ENCODE measurements around the gene TBC1D14. TPM values are rescaled to one million over a fixed set of nuclear protein-coding genes. Genes with fewer than 3 reads are reported as not detected.

TBC1D14 gene
- polyA plus RNA-seq, 3 donors: 36.3 to 44.7 (median 39.3) TPM

DNA sequence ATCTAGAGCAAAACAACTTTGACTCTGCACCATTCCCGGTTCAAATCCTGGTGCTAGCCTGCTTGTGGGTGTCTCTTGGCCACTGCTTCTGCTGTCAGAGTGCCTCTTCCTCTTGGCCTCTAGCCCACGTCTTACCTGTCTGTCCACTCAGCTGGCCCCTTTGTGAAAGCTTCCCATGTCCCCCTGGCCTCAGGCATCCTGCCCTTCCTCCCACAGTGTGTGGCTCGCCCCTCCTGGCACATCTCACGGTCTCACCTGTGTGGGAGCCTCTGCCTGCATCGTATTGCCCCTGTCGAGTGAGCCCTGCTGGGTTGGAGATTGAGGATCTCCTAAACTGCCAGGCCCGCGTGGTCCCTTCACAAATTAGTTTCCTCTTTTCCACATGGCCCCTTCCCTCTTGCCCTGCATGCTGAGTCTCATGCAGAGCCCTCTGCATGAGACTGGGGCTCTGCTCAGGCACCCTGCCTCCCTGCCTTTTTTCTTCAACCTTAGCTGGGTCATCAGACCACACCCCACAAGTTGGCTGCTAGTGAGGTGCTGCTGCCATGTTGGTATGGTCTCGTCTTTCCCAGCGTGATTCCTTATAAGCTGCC, 79.8 kb downstream of the TBC1D14 start:
- peaks cover 88% of the 10 kb centered on the region for H3K79me2 ChIP-seq (ENCODE audit: insufficient read depth, low read length)
- Mint-ChIP-seq H3K4me1 (peaks cover 70% of the 10 kb centered on the region), H3K27me3 (ENCODE audit: low read depth in 3 of 3) (peaks cover 0 to 3% (median 2%) of the 10 kb centered on the region in 3 donors), H3K9me3 (no peaks in the 10 kb centered on the region), H3K4me3 (no peak overlapping the region), H3K27ac (peak overlapping the region in 5 of 7 donors; percentile 21 to 84 (median 48)), H3K36me3 (peaks cover 19 to 28% of the 10 kb centered on the region in 2 donors)
- peaks cover 61 to 75% of the 10 kb centered on the region in 2 donors for H3K4me1 ChIP-seq (ENCODE audit: control insufficient read depth in 1 of 2, insufficient read depth in 2 of 2, low read length in 2 of 2)
- H3K4me2 ChIP-seq (replicated peaks; ENCODE audit: extremely low read depth, low read length, poor library complexity, severe bottlenecking): no peak overlapping the region
- intact Hi-C loops (cut with micrococcal nuclease): loop anchor here in 1 of 2 donors (5.0 kb wide), 3 partner anchors 53 to 272 kb away; partner anchors contain the start of genes BLOC1S4 and TADA2B
- no peak overlapping the region for H3K9ac ChIP-seq (ENCODE audit: insufficient read depth, low read length, poor library complexity, severe bottlenecking)
- H2AFZ ChIP-seq (ENCODE audit: insufficient read depth, low read depth, low read length, poor library complexity, severe bottlenecking): no peak overlapping the region
- no peaks in the 10 kb centered on the region for H3K9me3 ChIP-seq (replicated peaks in 1 of 2; ENCODE audit: control insufficient read depth in 1 of 2, insufficient read depth in 1 of 2, low read length in 2 of 2)
- H3K27ac ChIP-seq (ENCODE audit: low read depth in 1 of 2, low read length in 2 of 2): no peak overlapping the region
- H3K4me3 ChIP-seq (replicated peaks in 1 of 3; ENCODE audit: low read depth in 2 of 3, low read length in 3 of 3): no peak overlapping the region
- peaks cover 79% of the 10 kb centered on the region for H4K20me1 ChIP-seq (ENCODE audit: insufficient read depth, low read length)
- H3K36me3 ChIP-seq (replicated peaks in 1 of 2; ENCODE audit: control insufficient read depth in 1 of 2, insufficient read depth in 2 of 2, low read length in 2 of 2): peaks cover 3 to 21% of the 10 kb centered on the region in 2 donors
- WGBS (ENCODE audit: insufficient coverage): 70% methylated on average over 7 of the region's 10 CpGs
- no peaks in the 10 kb centered on the region for H3K27me3 ChIP-seq (ENCODE audit: control insufficient read depth in 2 of 2, insufficient read depth in 2 of 2, low read length in 2 of 2)
- no peak for DNase-seq
- TF ChIP-seq, protein P1, sequence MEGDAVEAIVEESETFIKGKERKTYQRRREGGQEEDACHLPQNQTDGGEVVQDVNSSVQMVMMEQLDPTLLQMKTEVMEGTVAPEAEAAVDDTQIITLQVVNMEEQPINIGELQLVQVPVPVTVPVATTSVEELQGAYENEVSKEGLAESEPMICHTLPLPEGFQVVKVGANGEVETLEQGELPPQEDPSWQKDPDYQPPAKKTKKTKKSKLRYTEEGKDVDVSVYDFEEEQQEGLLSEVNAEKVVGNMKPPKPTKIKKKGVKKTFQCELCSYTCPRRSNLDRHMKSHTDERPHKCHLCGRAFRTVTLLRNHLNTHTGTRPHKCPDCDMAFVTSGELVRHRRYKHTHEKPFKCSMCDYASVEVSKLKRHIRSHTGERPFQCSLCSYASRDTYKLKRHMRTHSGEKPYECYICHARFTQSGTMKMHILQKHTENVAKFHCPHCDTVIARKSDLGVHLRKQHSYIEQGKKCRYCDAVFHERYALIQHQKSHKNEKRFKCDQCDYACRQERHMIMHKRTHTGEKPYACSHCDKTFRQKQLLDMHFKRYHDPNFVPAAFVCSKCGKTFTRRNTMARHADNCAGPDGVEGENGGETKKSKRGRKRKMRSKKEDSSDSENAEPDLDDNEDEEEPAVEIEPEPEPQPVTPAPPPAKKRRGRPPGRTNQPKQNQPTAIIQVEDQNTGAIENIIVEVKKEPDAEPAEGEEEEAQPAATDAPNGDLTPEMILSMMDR (IDR thresholded peaks at IDR 0.05): no peak

DNA sequence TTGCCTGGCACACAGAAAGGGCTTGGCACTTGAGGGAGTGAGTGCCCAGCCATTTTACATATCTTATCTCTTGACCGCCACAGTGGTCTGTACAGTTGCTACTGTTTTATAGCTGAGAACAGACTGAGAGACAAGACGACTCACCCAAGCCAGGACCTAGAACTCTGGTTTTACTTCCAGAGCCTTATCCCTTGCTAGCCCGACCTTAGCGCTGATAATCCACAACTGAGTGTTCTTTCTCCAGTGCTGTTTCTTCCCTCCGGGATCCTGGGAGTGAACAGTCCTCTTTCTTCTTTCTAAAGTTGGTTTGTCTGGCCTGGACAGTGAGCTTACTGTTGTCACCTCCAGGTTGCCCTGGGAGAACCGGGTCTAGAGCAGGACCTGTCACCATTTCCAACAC, 81.0 kb downstream of the TBC1D14 start:
- peaks cover 83% of the 10 kb centered on the region for H3K79me2 ChIP-seq (ENCODE audit: insufficient read depth, low read length)
- H3K4me3 Mint-ChIP-seq: no peak overlapping the region

More for the DNA sequence above, 81.0 kb downstream of the TBC1D14 start:
- peak overlapping the region in 4 of 7 donors; percentile 55 to 87 (median 64) for H3K27ac Mint-ChIP-seq
- Histone ChIP-seq H2AFZ (ENCODE audit: insufficient read depth, low read depth, low read length, poor library complexity, severe bottlenecking) (no peak overlapping the region), H3K27ac (ENCODE audit: low read depth in 1 of 2, low read length in 2 of 2) (no peak overlapping the region), H3K36me3 (replicated peaks in 1 of 2; ENCODE audit: control insufficient read depth in 1 of 2, insufficient read depth in 2 of 2, low read length in 2 of 2) (peaks cover 11 to 31% of the 10 kb centered on the region in 2 donors), H3K9ac (ENCODE audit: insufficient read depth, low read length, poor library complexity, severe bottlenecking) (no peak overlapping the region), H4K20me1 (ENCODE audit: insufficient read depth, low read length) (peaks cover 84% of the 10 kb centered on the region), H3K4me3 (replicated peaks in 1 of 3; ENCODE audit: low read depth in 2 of 3, low read length in 3 of 3) (no peak overlapping the region), H3K27me3 (ENCODE audit: control insufficient read depth in 2 of 2, insufficient read depth in 2 of 2, low read length in 2 of 2) (no peaks in the 10 kb centered on the region), H3K4me2 (replicated peaks; ENCODE audit: extremely low read depth, low read length, poor library complexity, severe bottlenecking) (no peak overlapping the region), H3K4me1 (ENCODE audit: control insufficient read depth in 1 of 2, insufficient read depth in 2 of 2, low read length in 2 of 2) (peaks cover 48 to 62% of the 10 kb centered on the region in 2 donors), H3K9me3 (replicated peaks in 1 of 2; ENCODE audit: control insufficient read depth in 1 of 2, insufficient read depth in 1 of 2, low read length in 2 of 2) (no peaks in the 10 kb centered on the region)
- peaks cover 0 to 3% (median 2%) of the 10 kb centered on the region in 3 donors for H3K27me3 Mint-ChIP-seq (ENCODE audit: low read depth in 3 of 3)
- H3K9me3 Mint-ChIP-seq: no peaks in the 10 kb centered on the region
- intact Hi-C loops (cut with micrococcal nuclease): no loop called here
- TF ChIP-seq, protein P1 (IDR thresholded peaks at IDR 0.05): no peak
- 100% methylated on average over 4 of the region's 6 CpGs for WGBS (ENCODE audit: insufficient coverage)
- no peak for DNase-seq
- H3K36me3 Mint-ChIP-seq: peaks cover 26 to 40% of the 10 kb centered on the region in 2 donors
- peaks cover 59% of the 10 kb centered on the region for H3K4me1 Mint-ChIP-seq

Data from CD14-positive monocyte (primary cell).